ENCODE results near the gene LRRC31. TPM values are rescaled to one million over a fixed set of nuclear protein-coding genes. Genes with fewer than 3 reads are reported as not detected.

The LRRC31 gene
- total and polyA plus RNA-seq, 12 donors: not detected

GRCh38 chr3:169855514-169855913, 14.2 kb downstream of the LRRC31 start:
- Histone ChIP-seq H3K4me3 (no peak overlapping the region), H3K27ac (no peak overlapping the region), H3K4me1 (no peaks in the 10 kb centered on the region), H3K9me3 (no peaks in the 10 kb centered on the region), H3K36me3 (no peaks in the 10 kb centered on the region), H3K27me3 (peaks cover 0 to 47% (median 7%) of the 10 kb centered on the region in 7 donors)
- no peak for TF ChIP-seq CTCF (IDR thresholded peaks at IDR 0.05)
- ATAC-seq: no peak
- intact Hi-C loops (cut with DNase I): no loop called here
- DNase-seq: no peak
- 87 to 94% methylated on average over 3 of the region's 3 CpGs for WGBS, 2 donors

- intact Hi-C loops (cut with DNase I): no loop called here
- no peak overlapping the region for H3K4me3 ChIP-seq
- ATAC-seq (no peak), DNase-seq (no peak)
- no peaks in the 10 kb centered on the region for H3K9me3 ChIP-seq
- H3K4me1 ChIP-seq: peaks cover 0 to 4% (median 0%) of the 10 kb centered on the region in 9 donors
- H3K27ac ChIP-seq: no peak overlapping the region
- H3K36me3 ChIP-seq: no peaks in the 10 kb centered on the region
- no peak for TF ChIP-seq CTCF (IDR thresholded peaks at IDR 0.05)
- H3K27me3 ChIP-seq: peaks cover 0 to 33% (median 3%) of the 10 kb centered on the region in 7 donors
Measured at GRCh38 chr3:169850618-169851017, 19.1 kb downstream of the LRRC31 start.

- H3K36me3 ChIP-seq: no peaks in the 10 kb centered on the region
- intact Hi-C loops (cut with DNase I): no loop called here
- no peak for TF ChIP-seq CTCF (IDR thresholded peaks at IDR 0.05)
- no peak overlapping the region for H3K4me3 ChIP-seq
- DNase-seq (no peak), ATAC-seq (no peak)
- no peak overlapping the region for H3K27ac ChIP-seq
- H3K9me3 ChIP-seq: peaks cover 0 to 2% (median 0%) of the 10 kb centered on the region in 11 donors
- H3K27me3 ChIP-seq: peaks cover 0 to 26% (median 0%) of the 10 kb centered on the region in 7 donors
- H3K4me1 ChIP-seq: peaks cover 0 to 4% (median 0%) of the 10 kb centered on the region in 9 donors
- WGBS, 2 donors: 98 to 100% methylated on average over 3 of the region's 3 CpGs
Measured at GRCh38 chr3:169848741-169849140, 21.0 kb downstream of the LRRC31 start.

- no peak overlapping the region for H3K4me3 ChIP-seq
- no peaks in the 10 kb centered on the region for H3K36me3 ChIP-seq
- peaks cover 0 to 21% (median 0%) of the 10 kb centered on the region in 7 donors for H3K27me3 ChIP-seq
- ATAC-seq (peak in 4 of 8 donors; percentile 57 to 80 (median 68)), DNase-seq (no peak)
- H3K4me1 ChIP-seq: peaks cover 0 to 4% (median 0%) of the 10 kb centered on the region in 9 donors
- H3K27ac ChIP-seq: no peak overlapping the region
- TF ChIP-seq CTCF (IDR thresholded peaks at IDR 0.05): no peak
- intact Hi-C loops (cut with DNase I): no loop called here
- WGBS, 2 donors: 14 to 16% methylated on average over 4 of the region's 4 CpGs
- H3K9me3 ChIP-seq: peaks cover 0 to 9% (median 0%) of the 10 kb centered on the region in 11 donors
Measured at GRCh38 chr3:169847896-169848295, 21.8 kb downstream of the LRRC31 start.
